NCI-H146 (cell line): Measurements from ENCODE around the gene METTL8.
"Not testable (repeated sequence)": the region's sequence is repeated elsewhere in the genome, so short reads cannot be mapped to it uniquely, and the experiment has no call there.

Source experiments
- DNase-seq: peaks from one replicate; lab custom pipeline; 2025; lab: John Stamatoyannopoulos, UW

METTL8 gene

DNA sequence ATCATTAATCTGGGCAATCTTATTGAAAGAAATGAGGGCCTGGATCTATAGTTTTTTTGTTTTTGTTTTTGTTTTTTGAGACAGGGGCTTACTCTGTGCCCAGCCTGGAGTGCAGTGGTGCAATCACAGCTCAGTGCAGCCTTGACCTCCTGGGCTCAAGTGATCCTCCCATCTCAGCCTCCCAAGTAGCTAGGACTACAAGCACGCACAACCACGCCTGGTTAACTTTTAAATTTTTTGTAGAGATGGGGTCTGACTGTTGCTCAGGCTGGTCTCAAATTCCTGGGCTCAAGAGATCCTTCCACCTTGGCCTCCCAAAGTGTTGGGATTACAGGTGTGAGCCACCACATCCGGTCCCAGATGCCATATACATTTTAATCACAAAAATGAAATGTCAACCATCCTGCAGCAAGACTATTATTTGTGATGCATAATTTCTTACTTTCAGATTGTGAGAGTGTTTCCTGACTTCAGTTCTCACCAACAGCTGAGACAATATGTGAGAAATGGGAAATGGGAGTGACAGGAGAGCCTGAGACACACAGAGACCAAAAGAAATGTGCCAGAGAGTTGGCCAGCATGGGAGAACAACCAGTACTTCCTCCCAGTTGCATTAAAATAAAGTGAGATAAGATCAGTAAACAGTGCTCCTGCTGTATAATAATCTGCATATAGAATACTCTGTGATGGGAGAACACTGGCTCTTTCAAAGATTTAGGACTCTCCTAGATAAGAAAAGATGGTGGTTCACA, 87.6 kb downstream of the METTL8 start:
- DNase-seq, result peak; percentile 5

DNA sequence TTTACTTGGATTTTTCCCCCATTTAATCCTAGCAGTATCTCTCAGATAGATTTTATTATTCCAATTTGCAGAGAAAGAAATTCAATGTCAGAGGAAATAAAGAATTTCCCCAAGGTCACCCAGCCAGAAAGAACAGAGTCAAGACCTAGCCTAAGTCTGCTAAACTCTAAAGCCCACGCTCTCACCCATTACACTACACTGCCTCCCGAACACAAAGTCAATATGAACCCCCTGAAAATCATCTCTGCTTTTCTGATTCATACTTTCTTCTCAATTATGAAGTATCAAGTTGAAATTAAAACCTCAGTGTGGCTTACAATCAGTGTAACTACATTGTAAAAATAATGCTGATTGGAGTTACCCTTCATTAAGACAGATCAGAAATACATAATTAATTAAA, 89.6 kb downstream of the METTL8 start:
- DNase-seq, result no peak

DNA sequence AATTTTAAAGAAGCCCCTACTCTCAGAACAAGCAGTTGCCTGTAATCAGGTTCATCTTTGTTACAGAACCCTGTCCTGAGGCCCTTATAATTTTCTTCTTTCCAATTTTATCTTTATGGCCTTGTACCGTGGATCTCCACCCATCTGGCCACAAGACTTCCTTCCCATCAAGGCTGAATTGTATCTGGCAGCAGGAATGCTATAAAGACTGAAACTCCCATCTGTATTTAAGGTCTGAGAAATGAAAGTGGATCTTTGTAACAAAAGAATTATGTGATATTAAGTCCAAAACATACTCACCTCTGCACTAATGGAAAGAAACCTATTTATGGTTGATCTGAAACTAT, 91.8 kb downstream of the METTL8 start:
- no peak for DNase-seq

DNA sequence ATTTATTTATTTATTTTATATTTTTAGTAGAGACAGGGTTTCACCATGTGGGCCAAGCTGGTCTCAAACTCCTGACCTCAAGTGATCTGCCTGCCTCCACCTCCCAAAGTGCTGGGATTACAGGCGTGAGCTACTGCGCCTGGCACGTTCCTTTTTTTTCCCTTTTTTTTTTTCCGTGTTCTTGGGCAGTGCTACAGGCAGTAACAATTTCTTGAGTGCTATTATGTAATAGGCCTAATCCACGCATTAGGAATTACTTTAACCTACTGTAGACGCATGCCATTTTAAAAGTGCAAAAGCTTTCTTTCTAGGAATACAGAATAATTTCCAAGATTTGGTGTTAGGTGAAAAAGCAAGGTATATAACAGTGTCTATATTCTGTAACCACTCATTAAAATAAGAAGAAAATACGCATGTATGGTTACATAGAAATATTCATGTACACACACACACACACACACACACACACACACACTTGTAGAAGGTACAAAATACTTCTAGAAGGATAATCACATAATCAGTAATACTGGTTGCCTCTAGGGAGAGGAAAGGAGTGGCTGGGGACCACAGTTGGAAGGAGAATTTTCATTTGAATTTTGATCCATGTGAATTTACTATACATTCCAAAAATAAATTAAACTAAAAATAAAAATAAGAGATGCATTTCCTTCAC, 92.3 kb downstream of the METTL8 start:
- DNase-seq, result no peak

DNA sequence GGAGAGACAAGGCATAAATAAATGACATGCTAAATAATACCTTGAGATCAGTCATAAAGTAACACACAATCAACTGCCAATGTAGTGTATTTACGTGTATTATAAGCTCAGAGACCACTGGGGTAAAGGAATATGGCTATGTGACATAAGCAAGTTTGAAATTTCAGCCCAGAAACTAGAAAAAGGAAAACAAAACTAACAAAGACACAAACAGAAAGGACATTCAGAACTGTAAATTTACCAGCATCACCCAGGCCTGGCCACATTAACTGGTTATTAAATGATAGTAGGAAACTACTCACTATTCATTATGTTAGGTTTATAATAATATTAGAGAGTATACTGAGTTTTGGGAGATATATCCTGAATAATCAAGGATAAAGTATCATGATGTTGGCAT, 98.8 kb downstream of the METTL8 start:
- DNase-seq, result no peak

DNA sequence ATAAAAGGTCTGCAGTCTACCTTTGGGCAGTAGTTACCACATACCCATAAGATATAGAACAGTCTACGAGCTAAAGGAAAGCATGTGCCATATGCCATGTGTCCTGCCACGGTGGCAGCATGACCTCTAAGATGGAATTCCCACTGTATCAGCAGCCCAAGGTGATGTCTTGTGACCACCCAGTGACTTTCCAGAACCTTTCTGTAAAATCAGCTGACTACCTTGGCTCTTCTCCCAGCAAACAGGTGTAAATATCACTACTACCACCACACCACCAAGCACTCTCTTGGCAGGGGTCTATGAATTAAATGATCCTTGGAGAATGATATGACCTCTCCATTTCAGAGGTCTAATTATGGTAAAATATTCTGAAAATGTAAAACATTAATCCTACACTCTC, 99.6 kb downstream of the METTL8 start:
- DNase-seq, result no peak

DNA sequence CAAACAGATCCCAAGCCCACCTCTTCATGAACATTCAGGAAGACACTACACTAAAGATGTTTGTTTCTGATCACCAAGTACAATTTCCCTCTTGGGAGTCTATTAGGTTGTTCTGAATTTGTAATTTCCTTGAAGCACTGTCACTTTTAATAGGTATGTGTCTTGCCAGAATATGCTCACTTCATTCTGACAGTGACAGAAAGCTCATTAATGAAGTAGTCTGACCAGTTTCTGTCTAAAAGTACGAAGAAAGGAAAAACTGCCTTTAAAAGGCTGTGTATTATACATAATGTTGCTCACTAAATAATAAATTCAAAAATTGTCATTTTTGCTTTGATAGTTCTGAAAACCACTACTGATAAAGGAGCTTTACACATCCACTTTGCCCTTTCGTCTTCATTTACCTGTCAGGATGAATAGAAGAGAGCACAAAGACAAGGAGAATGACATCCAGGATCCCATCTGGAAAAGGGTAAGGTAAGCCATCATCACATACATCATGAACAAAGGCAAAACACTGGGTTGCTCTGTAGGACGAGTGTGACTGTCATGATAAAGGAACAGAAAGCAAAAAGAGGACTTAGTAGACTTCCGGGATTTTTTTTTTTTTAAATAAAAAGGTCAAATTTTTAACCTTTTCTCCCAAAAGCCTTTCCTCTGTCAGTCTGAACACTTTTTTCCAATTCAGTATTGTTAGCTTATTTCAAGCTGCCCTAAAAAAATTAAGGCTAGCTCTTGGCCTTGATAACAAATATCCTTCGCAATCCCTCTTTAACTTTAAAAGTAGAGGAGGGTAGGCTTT, 103.4 kb downstream of the METTL8 start:
- no peak for DNase-seq

DNA sequence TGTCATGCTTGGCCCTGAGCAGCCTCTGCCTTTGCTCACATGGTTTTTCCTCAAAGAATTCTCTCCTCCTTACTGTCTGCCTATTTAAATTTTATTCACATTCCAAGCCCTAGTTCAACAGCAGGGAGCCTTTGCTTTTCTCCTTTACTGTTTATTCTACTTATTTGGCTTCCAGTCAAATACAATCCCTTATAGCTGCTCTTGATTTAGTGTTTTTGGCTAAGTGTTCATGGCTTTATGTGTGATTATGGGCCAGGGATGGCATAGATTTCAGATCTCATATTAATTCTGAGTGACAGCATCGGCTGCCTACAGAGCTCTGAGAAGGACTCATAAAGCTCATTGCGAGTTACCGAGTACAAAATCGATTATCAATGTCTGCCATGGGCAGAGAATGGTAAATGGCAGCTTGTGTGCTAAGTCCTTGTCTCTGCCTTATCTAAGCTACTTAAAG, 106.7 kb downstream of the METTL8 start:
- no peak for DNase-seq

DNA sequence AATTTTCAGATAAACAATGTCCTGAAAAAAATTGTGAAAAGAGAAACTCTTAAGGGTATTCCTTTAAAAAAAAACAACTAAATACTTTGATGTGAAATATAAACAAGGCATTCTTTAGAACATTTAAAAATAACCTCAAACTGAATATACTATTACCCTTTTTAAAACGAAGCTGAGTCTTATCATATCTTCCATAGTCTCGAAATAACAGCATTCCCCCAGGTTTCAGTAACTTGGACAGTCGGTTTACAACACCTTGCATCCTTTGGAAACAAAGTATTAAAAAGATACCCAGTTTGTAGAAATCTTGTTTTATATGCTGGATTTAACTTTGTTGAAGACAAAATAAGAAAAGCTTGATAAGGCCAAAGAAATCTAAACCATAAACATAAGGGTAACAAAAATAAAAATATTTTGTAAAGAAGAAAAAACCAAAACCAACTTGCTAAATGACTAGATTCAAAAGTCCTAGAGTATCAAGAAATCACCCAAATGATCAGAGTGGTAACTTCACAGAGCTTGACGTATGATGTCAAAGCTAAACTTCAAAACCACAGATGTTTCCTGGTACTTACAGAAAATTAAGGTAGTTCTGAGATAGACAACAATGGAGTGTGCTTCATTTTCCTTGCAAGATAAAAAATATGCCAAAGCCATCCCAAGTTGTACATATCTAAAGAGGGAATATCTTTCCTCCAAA, 107.8 kb downstream of the METTL8 start:
- no peak for DNase-seq

DNA sequence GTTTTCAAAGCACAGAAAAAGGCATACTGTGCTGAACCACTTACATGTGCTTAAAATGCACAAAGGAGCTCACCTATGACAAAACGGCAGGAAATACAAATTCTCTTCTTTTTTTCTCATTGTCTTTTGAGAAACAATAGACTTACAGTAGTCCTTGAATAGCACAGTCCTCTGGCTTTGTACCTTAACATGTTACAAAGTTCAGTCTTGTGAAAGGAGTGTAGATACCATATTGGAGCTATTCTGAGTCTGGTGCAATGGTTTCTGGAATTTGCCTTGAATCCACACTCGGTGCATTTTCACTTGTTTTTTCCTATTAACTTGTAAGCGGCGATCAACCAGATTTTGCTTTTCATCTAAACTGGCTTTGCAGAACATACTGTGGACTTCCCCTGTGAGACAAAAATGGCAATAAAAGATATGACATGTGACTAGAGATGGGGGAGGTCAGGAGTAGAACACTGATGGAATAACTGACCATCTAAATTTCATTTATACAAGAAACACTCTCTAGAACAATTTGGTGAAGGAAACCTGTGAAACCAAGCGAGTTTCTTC, 109.7 kb downstream of the METTL8 start:
- DNase-seq, result no peak

DNA sequence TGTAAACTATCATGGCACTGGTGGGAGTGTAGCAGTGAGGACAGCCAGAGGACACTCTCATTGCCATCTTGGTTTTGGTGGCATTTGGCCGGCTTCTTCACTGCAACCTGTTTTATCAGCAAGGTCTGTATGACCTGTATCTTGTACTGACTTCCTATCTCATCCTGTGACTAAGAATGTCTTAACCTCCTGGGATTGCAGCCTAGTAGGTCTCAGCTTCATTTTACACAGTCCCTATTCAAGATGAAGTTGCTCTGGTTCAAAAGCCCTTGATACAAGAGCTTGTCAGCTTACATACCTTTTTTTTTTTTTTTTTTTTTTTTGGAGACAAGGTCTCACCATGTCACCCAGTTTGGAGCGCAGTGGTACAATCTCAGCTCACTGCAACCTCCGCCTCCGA, 110.9 kb downstream of the METTL8 start:
- DNase-seq, result no peak

DNA sequence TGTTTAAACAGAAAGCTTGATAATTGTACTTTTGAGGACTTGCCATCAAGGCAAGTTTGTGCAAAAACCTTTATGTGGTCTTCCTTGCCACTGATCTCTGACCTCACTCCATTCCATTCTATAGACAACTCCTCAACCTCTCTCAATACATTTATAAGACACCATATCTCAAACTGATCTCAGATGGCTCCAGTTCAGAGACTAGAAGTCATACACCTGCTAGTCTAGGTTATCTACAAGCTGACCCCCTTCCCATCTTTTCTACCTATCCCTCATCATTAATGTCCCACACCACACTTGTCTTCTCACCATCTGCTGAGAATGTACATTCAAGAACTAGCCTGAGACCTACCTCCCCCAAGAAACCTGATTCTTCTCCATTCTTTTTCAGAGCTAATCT, 113.1 kb downstream of the METTL8 start:
- no peak for DNase-seq

DNA sequence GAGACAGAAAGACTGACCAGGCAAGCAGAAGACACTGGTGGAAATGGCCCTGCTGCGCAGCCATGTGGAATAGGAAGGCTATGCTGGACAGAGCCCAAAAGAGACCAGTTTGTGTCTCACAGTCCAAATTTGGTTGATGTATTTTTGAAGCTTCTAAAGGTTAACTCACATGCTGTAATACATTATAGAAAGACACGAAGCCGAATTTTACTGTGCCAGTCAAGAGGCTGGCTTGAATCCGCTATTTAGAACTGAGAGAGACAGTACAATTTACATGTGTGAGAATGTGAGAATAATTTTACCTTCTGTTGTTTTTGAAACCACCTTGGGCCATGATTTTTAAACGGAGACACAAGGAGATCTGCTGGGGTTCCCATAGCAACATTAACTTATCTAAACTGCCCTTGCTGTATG, 113.6 kb downstream of the METTL8 start:
- no peak for DNase-seq

DNA sequence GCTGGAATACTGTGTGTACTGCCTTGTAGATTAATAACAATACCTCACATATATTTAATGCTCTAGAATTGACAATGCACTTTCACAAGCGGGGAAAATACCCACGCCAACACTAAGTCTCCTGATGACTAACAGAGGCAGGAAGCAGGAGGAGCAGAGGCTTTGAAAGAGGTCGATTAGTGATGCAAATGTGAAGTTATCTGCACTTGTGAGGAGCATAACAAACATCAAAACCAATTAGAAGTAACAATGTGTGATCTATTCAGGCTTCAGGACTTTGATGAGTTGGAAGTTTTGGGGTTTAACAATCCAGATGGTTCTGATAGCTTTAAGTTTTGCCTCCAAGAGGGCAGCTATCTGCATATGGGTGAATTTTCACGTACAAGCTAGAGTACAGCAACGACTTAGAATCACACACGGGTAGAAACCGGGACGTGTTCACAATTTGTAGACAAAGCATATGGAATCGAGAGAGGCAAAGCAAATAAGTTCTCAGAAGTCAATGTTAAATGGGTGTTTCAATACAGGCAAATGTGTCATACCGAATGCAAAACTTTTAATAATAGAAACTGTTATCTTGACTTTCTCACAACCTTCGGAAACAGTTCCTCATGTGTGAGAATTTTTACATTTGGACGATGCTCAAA, 114.5 kb downstream of the METTL8 start:
- no peak for DNase-seq

DNA sequence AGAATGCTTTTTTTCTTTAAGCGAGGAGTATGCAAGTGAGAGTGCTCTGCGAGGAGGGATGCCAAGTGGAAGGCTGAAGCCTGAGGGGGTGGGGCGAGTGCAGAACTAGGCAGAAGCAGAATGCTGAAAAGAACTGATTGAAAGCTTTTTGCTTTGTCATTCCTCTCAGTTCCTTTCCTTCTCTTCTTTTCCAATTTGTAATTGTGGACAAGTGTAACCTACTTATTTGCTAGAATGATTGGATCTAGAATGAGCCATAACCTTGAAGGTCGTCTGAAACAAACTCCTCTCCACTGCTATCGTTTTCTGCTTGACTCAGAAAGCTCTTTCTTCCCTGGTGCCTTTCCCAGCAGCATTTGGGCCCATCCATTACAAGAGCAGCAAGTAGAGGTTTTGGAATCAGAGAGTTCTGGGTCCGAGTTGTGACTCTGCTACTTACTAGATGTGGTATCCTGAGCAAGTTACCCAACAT, 115.3 kb downstream of the METTL8 start:
- DNase-seq, result no peak

DNA sequence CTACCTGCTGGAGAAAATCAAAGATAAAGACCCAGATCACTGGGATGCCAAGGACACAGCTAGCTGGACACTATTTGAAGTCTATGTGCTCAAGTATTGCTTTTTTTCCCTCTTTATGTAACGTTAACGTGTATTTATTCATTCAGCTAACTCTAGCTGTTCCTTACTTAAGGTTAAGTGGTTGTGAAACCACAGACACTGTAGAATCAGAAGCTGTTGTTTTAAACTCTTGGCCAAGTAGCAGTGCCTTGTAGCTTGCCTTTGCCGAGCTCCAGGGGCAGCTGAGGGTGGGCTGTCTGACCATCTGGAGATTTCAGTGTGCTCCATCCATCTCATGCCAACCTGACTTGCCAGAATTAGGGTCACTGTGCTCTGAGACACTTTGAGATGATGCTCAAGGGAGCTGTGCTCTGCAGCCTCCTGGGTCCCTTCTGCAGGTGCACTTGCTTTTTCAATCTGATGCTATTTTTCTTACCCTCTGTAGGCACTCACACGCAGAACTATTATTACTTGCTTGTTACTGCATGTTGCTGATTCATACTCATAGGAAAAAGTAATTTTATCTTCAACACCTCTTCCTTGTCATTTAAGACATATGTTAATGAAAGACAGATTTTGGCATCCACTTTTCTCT, 116.2 kb downstream of the METTL8 start:
- no peak for DNase-seq

DNA sequence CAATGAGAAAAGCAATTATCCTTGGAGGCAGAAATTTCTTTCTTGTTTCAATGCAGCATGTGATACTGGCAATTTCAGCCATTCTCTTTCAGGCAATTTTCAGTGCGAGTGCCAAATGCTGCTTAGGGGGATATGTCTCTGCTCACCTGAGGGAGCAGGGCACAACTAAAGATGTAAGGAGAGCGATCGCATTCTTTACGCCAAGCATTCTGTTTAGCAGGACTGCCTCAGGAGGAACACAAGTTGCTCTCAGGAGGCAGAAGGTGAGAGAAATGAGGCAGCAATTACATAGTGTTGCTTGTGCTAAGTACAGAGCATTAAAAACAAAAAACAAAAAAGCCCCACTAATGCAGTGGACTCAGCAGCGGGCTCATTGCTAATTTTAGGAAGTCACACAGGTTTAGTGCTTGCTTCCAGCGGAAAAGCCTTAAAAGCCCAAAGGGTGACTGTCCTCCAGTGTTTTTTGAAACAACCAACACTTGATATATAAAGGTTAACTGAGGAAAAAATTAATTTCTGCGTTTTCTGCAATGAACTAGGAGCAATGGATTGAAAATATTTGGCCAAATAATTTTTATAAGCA, 116.9 kb downstream of the METTL8 start:
- DNase-seq, result no peak

DNA sequence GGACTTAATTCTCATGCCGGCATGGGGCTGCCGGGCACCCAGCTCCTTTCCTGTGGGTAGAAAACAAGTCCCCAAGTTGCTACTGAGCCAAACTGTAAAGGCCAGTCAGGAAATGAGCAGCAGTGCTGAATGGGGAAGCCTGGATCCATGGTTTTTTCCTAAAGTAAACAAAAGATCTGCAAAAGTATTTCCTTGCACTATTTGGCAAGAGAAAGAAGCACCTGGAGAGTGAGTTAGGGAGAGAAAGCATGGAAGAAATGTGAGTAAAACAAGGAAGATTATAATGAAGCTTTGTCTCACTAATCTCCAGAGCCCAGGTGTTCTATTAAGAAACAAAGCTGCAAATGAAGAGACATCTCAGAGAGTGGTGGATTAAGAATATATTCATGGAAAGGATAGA, 117.6 kb downstream of the METTL8 start:
- DNase-seq, result no peak

DNA sequence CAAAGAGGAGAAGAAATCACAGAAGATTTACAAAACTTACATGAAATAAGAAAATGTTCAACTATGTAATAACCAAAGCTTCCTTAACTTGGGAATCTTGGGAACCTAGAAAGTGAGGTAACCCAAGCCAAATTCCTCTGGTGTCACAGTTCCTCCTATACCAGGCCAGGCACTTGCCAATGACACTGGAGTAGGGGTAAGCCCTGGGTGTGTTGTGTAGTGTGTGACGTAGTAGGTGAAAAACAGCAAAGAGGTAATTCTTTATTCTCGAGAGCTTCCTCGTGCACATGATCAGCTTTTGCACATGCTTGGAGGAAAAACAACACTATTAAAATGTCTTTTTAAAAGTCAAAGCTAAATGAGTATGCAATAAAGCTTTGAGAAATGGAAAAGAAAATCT, 118.0 kb downstream of the METTL8 start:
- no peak for DNase-seq

DNA sequence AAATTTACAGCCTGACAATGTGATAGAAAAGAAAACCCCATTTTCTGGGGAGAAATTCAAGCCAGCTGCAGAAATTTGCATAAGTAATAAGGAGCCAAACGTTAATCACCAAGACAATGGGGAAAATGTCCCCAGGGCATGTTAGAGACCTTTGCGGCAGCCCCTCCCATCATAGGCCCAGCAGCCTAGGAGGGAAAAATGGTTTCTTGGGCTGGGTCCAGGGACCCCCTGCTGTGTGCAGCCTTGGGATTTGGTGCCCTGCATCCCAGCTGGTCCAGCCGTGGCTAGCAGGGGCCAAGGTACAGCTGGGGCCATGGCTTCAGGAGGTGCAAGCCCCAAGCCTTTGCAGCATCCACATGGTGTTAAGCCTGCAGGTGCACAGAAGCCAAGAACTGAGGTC, 121.6 kb downstream of the METTL8 start:
- not testable (repeated sequence) for DNase-seq

DNA sequence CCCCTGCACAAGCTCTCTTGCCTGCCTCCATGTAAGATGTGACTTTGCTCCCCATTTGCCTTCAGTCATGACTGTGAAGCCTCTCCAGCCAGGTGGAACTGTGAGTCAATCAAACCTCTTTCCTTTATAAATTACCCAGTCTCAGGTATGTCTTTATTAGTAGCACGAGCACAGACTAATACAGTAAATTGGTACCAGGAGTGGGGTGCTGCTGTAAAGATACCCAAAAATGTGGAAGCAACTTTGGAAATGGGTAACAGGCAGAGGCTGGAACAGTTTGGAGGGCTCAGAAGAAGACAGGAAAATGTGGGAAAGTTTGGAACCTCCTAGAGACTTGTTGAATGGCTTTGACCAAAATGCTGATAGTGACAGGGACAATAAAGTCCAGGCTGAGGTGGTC, 122.2 kb downstream of the METTL8 start:
- DNase-seq, result not testable (repeated sequence)
